Progenitor cell of endocrine pancreas (in vitro differentiated cells): ENCODE data around the gene ABCC9. TPM values are rescaled to one million over a fixed set of nuclear protein-coding genes. Genes with fewer than 3 reads are reported as not detected.
A peak's percentile ranks its signal among the peaks of the same experiment; 100 is the strongest.

Source experiments
- DNase-seq: peaks from one replicate; pipeline ENCODE4 v3.0.0; 2021; ENCODE audit warnings: low spot score; ENCODE audit not compliant: unreplicated experiment
- H3K27ac Mint-ChIP-seq: 2 replicates; pipeline ENCODE4 v1.8.0; 2021; ENCODE audit warnings: mild to moderate bottlenecking, moderate library complexity, mixed read lengths
- H3K27me3 Mint-ChIP-seq: 2 replicates; pipeline ENCODE4 v1.8.0; 2021; ENCODE audit warnings: mixed read lengths
- H3K36me3 Mint-ChIP-seq: 2 replicates; pipeline ENCODE4 v1.8.0; 2022; ENCODE audit warnings: mixed read lengths; ENCODE audit not compliant: insufficient read depth
- H3K4me1 Mint-ChIP-seq: 2 replicates; pipeline ENCODE4 v1.8.0; 2021; ENCODE audit warnings: low read depth, mixed read lengths
- H3K4me3 Mint-ChIP-seq: 2 replicates; pipeline ENCODE4 v1.8.0; 2021; ENCODE audit warnings: low read depth, mild to moderate bottlenecking, moderate library complexity, mixed read lengths
- H3K9me3 Mint-ChIP-seq: 2 replicates; pipeline ENCODE4 v1.8.0; 2021; ENCODE audit warnings: low read depth, mixed read lengths
- total RNA-seq: library from RNA; stranded (reverse); gene quantifications from 2 replicates; pipeline ENCODE4 v1.2.1, GENCODE V29; 2021
- TF ChIP-seq, protein P1 (sequence below): fragments of 200-600 bp; sonication (generic); IDR thresholded peaks from one replicate; pipeline ENCODE4 v1.5.0; 2021; ENCODE audit warnings: antibody characterized with exemption, mild to moderate bottlenecking; ENCODE audit not compliant: unreplicated experiment

ABCC9 gene
- total RNA-seq, 1 donor from 2014 or later, result 0.29 TPM

DNA sequence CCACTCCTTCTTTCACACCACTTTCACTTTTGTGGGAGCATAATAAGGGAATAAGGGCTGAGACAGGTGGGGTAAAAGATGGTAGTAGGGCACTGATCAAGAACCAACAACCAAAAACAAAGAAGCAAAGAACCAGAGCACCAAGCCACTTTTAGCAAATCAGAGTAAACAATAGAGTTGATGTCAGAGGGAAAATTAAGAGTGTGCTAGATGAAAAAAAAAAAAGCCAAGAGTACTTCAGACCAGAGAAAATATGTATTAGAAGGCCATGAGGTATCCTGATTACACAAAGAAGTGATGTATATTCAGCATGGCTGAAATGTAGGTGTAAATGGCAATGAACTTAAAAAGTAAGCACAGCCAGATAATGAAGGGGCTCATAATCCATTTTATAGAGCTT is 75.4 kb downstream of the ABCC9 start:
- no peak overlapping the region for H3K4me3 Mint-ChIP-seq
- DNase-seq, result no peak
- peak overlapping the region; percentile 12 for H3K27ac Mint-ChIP-seq
- H3K36me3 Mint-ChIP-seq, result peaks cover 3% of the 10 kb centered on the region
- peaks cover 7% of the 10 kb centered on the region for H3K4me1 Mint-ChIP-seq
- TF ChIP-seq, protein P1, sequence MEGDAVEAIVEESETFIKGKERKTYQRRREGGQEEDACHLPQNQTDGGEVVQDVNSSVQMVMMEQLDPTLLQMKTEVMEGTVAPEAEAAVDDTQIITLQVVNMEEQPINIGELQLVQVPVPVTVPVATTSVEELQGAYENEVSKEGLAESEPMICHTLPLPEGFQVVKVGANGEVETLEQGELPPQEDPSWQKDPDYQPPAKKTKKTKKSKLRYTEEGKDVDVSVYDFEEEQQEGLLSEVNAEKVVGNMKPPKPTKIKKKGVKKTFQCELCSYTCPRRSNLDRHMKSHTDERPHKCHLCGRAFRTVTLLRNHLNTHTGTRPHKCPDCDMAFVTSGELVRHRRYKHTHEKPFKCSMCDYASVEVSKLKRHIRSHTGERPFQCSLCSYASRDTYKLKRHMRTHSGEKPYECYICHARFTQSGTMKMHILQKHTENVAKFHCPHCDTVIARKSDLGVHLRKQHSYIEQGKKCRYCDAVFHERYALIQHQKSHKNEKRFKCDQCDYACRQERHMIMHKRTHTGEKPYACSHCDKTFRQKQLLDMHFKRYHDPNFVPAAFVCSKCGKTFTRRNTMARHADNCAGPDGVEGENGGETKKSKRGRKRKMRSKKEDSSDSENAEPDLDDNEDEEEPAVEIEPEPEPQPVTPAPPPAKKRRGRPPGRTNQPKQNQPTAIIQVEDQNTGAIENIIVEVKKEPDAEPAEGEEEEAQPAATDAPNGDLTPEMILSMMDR, result no peak
- H3K9me3 Mint-ChIP-seq, result peaks cover 7% of the 10 kb centered on the region
- H3K27me3 Mint-ChIP-seq, result no peaks in the 10 kb centered on the region

DNA sequence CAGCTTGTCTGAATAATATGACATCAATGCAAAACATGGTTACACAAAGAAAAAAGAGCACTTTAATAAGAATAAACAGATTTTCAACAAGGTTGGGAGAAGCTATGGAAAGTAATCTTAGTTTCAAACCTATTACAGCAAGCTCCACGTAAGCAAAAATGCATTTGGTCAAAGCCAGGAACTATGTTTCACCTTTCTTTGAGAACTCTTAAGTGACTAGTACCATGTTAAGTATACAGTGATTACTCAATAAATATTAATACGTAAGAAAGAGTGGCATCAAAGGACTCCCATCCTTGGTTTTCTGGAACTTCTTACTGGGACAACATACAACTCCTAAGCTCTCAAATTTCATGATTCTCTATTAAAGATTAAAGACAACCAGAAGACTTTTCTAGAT is 80.7 kb downstream of the ABCC9 start:
- TF ChIP-seq, protein P1, result no peak
- Mint-ChIP-seq H3K27ac (no peak overlapping the region), H3K4me1 (peaks cover 6% of the 10 kb centered on the region), H3K27me3 (no peaks in the 10 kb centered on the region), H3K9me3 (no peaks in the 10 kb centered on the region), H3K4me3 (no peak overlapping the region), H3K36me3 (no peaks in the 10 kb centered on the region)
- DNase-seq, result no peak

DNA sequence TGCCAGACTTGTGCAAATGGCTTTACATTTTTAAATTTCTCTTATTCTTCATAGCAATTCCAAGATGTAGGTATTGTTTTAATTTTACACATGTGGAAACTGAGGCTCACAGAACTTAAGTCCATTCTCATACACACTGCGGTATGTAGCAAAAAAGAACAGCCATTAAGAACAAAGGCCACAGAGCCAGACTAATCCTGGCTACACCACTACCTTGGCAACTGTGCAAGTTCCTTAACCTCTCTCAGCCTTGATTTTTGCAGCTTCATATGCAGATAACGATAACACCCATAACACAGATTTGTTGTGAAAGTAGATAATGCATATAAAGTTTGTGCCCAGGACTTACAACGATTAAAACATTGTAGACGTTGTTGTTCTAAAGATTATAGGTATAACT is 81.1 kb downstream of the ABCC9 start:
- Mint-ChIP-seq H3K4me1 (peaks cover 2% of the 10 kb centered on the region), H3K9me3 (no peaks in the 10 kb centered on the region), H3K4me3 (no peak overlapping the region), H3K36me3 (no peaks in the 10 kb centered on the region), H3K27me3 (no peaks in the 10 kb centered on the region), H3K27ac (no peak overlapping the region)
- TF ChIP-seq, protein P1, result no peak
- no peak for DNase-seq

DNA sequence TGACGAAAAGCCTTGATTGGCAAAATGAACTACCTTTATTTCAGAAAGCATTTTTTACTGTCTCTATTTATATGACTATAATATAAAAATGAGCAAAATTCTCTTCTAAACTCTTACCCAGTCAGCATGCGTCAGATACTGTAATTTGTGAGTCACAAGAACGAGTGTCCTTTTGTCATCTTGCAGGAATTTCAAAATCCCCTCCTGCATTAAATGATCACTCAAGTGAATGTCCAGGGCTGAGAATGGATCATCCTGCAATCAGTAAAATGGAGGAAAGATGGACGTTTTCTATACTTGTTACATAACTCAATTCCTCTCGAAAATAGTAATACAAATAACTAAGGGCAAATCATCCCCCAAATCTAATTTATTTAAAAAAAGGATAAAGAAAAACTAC is 89.0 kb downstream of the ABCC9 start:
- DNase-seq, result no peak
- TF ChIP-seq, protein P1, result no peak
- Mint-ChIP-seq H3K4me3 (no peak overlapping the region), H3K4me1 (no peaks in the 10 kb centered on the region), H3K27me3 (peaks cover 3% of the 10 kb centered on the region), H3K9me3 (no peaks in the 10 kb centered on the region), H3K36me3 (no peaks in the 10 kb centered on the region), H3K27ac (no peak overlapping the region)

DNA sequence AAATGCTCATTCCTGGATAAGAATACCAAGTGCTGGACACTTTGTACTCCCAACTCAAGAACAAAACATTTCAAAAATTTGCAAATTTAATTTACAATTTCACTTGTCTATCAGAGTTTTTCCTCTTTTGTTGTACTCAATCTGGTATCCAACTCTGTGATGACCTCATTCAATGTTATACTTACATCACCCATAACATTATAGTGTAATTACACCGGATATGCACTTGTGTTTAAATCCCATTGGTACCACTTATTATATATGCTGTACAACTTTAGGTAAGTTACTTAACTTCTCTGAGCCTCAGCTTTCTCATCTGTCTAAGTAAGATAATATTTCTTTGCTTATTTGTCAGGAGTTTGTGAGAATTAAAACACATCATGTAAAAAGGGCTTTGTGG is 90.1 kb downstream of the ABCC9 start:
- TF ChIP-seq, protein P1, result no peak
- no peak for DNase-seq
- H3K4me1 Mint-ChIP-seq, result no peaks in the 10 kb centered on the region
- H3K27me3 Mint-ChIP-seq, result peaks cover 3% of the 10 kb centered on the region
- no peaks in the 10 kb centered on the region for H3K36me3 Mint-ChIP-seq
- no peaks in the 10 kb centered on the region for H3K9me3 Mint-ChIP-seq
- H3K4me3 Mint-ChIP-seq, result no peak overlapping the region
- no peak overlapping the region for H3K27ac Mint-ChIP-seq
